ENCODE measurements around the gene SLC23A1. TPM values are rescaled to one million over a fixed set of nuclear protein-coding genes. Genes with fewer than 3 reads are reported as not detected.

Gene SLC23A1
- total RNA-seq, 1 experiment from 2014 or later = 0.74 TPM

- DNase-seq (ENCODE audit: low spot score) = no peak
These were observed 24.4 kb upstream of the SLC23A1 start for GRCh38 chr5:139407517-139407916.

GRCh38 chr5:139406963-139407362 lies 23.9 kb upstream of the SLC23A1 start:
- no peak for DNase-seq (ENCODE audit: low spot score)

- DNase-seq (ENCODE audit: low spot score) = no peak
These were observed 21.4 kb upstream of the SLC23A1 start for GRCh38 chr5:139404484-139404840.

- peak; percentile 96 for DNase-seq (ENCODE audit: low spot score)
These were observed 20.8 kb upstream of the SLC23A1 start, which contains the start of gene SPATA24 for GRCh38 chr5:139403787-139404483. Gene SPATA24 (minus strand): TSS chr5:139404089. CDS start chr5:139404060, 29 bp downstream.

GRCh38 chr5:139403418-139403786 lies 20.3 kb upstream of the SLC23A1 start:
- no peak for DNase-seq (ENCODE audit: low spot score)

GRCh38 chr5:139402561-139403158 lies 19.6 kb upstream of the SLC23A1 start:
- peak; percentile 50 for DNase-seq (ENCODE audit: low spot score)

- DNase-seq (ENCODE audit: low spot score) = no peak
These were observed 18.4 kb upstream of the SLC23A1 start for GRCh38 chr5:139401546-139401945.

GRCh38 chr5:139399501-139400121 lies 16.5 kb upstream of the SLC23A1 start:
- no peak for DNase-seq (ENCODE audit: low spot score)

GRCh38 chr5:139397921-139398320 lies 14.8 kb upstream of the SLC23A1 start:
- DNase-seq (ENCODE audit: low spot score) = no peak

- DNase-seq (ENCODE audit: low spot score) = no peak
These were observed 13.6 kb upstream of the SLC23A1 start for GRCh38 chr5:139396691-139397090.

- DNase-seq (ENCODE audit: low spot score) = no peak
These were observed 12.9 kb upstream of the SLC23A1 start for GRCh38 chr5:139395844-139396640.

- DNase-seq (ENCODE audit: low spot score) = no peak
These were observed 11.8 kb upstream of the SLC23A1 start, which contains the start of gene PROB1 for GRCh38 chr5:139394654-139395566. Gene PROB1 (minus strand): TSS chr5:139395104. CDS start chr5:139395081, 23 bp downstream.

GRCh38 chr5:139394123-139394653 lies 11.1 kb upstream of the SLC23A1 start:
- DNase-seq (ENCODE audit: low spot score) = no peak

- no peak for DNase-seq (ENCODE audit: low spot score)
These were observed 10.5 kb upstream of the SLC23A1 start for GRCh38 chr5:139393497-139394122.

- peak; percentile 79 for DNase-seq (ENCODE audit: low spot score)
These were observed 9.8 kb upstream of the SLC23A1 start for GRCh38 chr5:139392678-139393496.

- no peak for DNase-seq (ENCODE audit: low spot score)
These were observed 9.2 kb upstream of the SLC23A1 start for GRCh38 chr5:139392324-139392677.

- DNase-seq (ENCODE audit: low spot score) = peak; percentile 67
These were observed 8.7 kb upstream of the SLC23A1 start for GRCh38 chr5:139391570-139392323.
